GM06990 (cell line): Measurements from ENCODE around the gene SLC8A2.

Source experiments
- DNase-seq: peaks from one replicate; pipeline ENCODE4 v3.0.0-alpha.2; 2011; ENCODE audit not compliant: insufficient read length; ENCODE audit errors: extremely low read depth
- H3K27me3 ChIP-seq: replicated peaks from 2 replicates; pipeline ENCODE4 v1.6.0; 2011; ENCODE audit warnings: low read length; ENCODE audit not compliant: control insufficient read depth, insufficient read depth
- H3K36me3 ChIP-seq: 2 replicates; pipeline ENCODE4 v1.5.1; 2011; ENCODE audit warnings: low read length; ENCODE audit not compliant: control insufficient read depth, insufficient read depth
- H3K4me3 ChIP-seq: replicated peaks from 2 replicates; pipeline ENCODE4 v1.5.1; 2011; ENCODE audit warnings: low read depth, mild to moderate bottlenecking, control low read depth, low read length
- CTCF ChIP-seq: IDR thresholded peaks from 2 replicates; pipeline ENCODE4 v1.5.1; 2011; ENCODE audit warnings: low read length, control low read depth, mild to moderate bottlenecking, inconsistent platforms; ENCODE audit not compliant: insufficient read depth, poor library complexity, severe bottlenecking

The SLC8A2 gene

GRCh38 chr19:47430041-47430802 is 41.5 kb downstream of the SLC8A2 start:
- no peaks in the 10 kb centered on the region; the same call in 1 of the 2 replicates for H3K27me3 ChIP-seq
- H3K4me3 ChIP-seq, result no peak overlapping the region; the same call in 1 of the 2 replicates
- DNase-seq, result peak; percentile 42

GRCh38 chr19:47429140-47429793 is 42.4 kb downstream of the SLC8A2 start:
- no peak for TF ChIP-seq CTCF
- Histone ChIP-seq H3K4me3 (no peak overlapping the region), H3K27me3 (no peaks in the 10 kb centered on the region; the same call in 1 of the 2 replicates), H3K36me3 (no peaks in the 10 kb centered on the region)
- no peak for DNase-seq

More at GRCh38 chr19:47430041-47430802, 41.5 kb downstream of the SLC8A2 start:
- peak; percentile 6 for TF ChIP-seq CTCF
- no peaks in the 10 kb centered on the region for H3K36me3 ChIP-seq

- TF ChIP-seq CTCF, result no peak
- DNase-seq, result peak; percentile 81
- Histone ChIP-seq H3K36me3 (no peaks in the 10 kb centered on the region), H3K27me3 (no peaks in the 10 kb centered on the region; the same call in 1 of the 2 replicates), H3K4me3 (peak overlapping the region; percentile 28; the same call in 1 of the 2 replicates)
Observed at GRCh38 chr19:47428177-47428894, 43.4 kb downstream of the SLC8A2 start.

GRCh38 chr19:47427241-47428176 is 44.2 kb downstream of the SLC8A2 start:
- DNase-seq, result no peak
- Histone ChIP-seq H3K4me3 (peak overlapping the region; percentile 28; the same call in 1 of the 2 replicates), H3K27me3 (no peaks in the 10 kb centered on the region; the same call in 1 of the 2 replicates), H3K36me3 (no peaks in the 10 kb centered on the region)
- TF ChIP-seq CTCF, result peak; percentile 92

GRCh38 chr19:47423203-47423882 is 48.4 kb downstream of the SLC8A2 start:
- TF ChIP-seq CTCF, result no peak
- H3K36me3 ChIP-seq, result no peaks in the 10 kb centered on the region
- peaks cover 2% of the 10 kb centered on the region; the same call in 1 of the 2 replicates for H3K27me3 ChIP-seq
- no peak for DNase-seq
- H3K4me3 ChIP-seq, result no peak overlapping the region
